ENCODE results near the gene ERFL. TPM values are rescaled to one million over a fixed set of nuclear protein-coding genes. Genes with fewer than 3 reads are reported as not detected.
A peak's percentile ranks its signal among the peaks of the same experiment; 100 is the strongest.

Gene ERFL
- polyA plus RNA-seq, 1 of the 3 experiments (the other 2 are of a cell fraction): 0.07 TPM

DNA sequence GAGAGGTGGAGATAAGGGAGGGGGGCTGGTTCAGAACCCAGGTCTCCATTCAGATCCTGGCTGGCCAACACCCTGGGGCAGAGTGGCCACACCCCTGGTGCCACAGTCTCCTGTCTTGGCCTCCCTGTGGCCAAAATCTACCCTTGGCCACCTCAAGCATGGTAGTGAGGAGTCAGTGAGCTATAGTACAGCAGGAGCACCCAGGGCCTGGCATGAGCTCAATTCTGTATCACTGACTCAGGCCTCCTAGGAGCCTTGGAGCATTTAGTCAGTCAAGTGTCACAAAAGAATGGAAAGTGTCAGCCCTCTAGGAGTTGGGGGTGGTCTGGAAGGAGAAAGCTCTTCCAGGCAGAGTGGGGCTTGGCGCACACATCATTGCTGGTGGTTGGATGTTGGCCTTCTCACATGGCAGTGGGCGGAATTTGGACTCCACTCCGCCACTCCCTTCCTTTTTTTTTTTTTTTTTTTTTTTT lies 57.8 kb downstream of the ERFL start:
- no peak overlapping the region for H3K9ac ChIP-seq
- CTCF ChIA-PET: interaction anchor here (0.8 to 1.5 kb wide), 3 partner anchors 11 to 66 kb away, joined by 3 to 4 read pairs (median 3); partner anchors contain the start of gene RPS19
- POLR2A ChIA-PET: interaction anchor here (0.6 to 2.3 kb wide), 2 partner anchors 10 to 1556 kb away, joined by 4 to 8 read pairs; partner anchors contain the start of gene RPS19
- peaks cover 46 to 54% of the 10 kb centered on the region in 2 experiments for H3K36me3 ChIP-seq (replicated peaks in 1 of 2; ENCODE audit: control insufficient read depth in 1 of 2, insufficient read depth in 2 of 2, low read length in 1 of 2)
- no peak overlapping the region for H2AFZ ChIP-seq (ENCODE audit: low read depth)
- H3K9me2 ChIP-seq: no peaks in the 10 kb centered on the region
- H3K4me2 ChIP-seq: no peak overlapping the region
- no peaks in the 10 kb centered on the region for H3K9me3 ChIP-seq
- no peak overlapping the region for H3K4me3 ChIP-seq (ENCODE audit: low read depth in 2 of 2, low read length in 1 of 2)
- DNase-seq: peak; percentile 22
- peaks cover 1 to 2% of the 10 kb centered on the region in 2 experiments; a peak in 2 of 4 replicates for H3K4me1 ChIP-seq (ENCODE audit: control insufficient read depth in 1 of 2, insufficient read depth in 2 of 2, low read depth in 1 of 2, low read length in 1 of 2)
- no peak overlapping the region for H3K27ac ChIP-seq (ENCODE audit: low read depth in 2 of 2, low read length in 1 of 2)
- peaks cover 89% of the 10 kb centered on the region for H3F3A ChIP-seq (replicated peaks; ENCODE audit: insufficient read depth)
- no peaks in the 10 kb centered on the region for H3K27me3 ChIP-seq (ENCODE audit: insufficient read depth)
- WGBS (ENCODE audit: low lambda C conversion rate): 73% methylated on average over 3 of the region's 3 CpGs
- H4K20me1 ChIP-seq (ENCODE audit: insufficient read depth): peaks cover 80% of the 10 kb centered on the region
- TF ChIP-seq EZH2phosphoT487 (IDR thresholded peaks at IDR 0.05; ENCODE audit: borderline replicate concordance, low read depth): no peak
- no peak for TF ChIP-seq TCF12 (IDR thresholded peaks at IDR 0.05)
- no peak for TF ChIP-seq FOXM1 (IDR thresholded peaks at IDR 0.05; ENCODE audit: low read depth)
- no peak for TF ChIP-seq ELF1 (IDR thresholded peaks at IDR 0.05)
- peaks cover 31% of the 10 kb centered on the region for H3K79me2 ChIP-seq (ENCODE audit: insufficient read depth)

DNA sequence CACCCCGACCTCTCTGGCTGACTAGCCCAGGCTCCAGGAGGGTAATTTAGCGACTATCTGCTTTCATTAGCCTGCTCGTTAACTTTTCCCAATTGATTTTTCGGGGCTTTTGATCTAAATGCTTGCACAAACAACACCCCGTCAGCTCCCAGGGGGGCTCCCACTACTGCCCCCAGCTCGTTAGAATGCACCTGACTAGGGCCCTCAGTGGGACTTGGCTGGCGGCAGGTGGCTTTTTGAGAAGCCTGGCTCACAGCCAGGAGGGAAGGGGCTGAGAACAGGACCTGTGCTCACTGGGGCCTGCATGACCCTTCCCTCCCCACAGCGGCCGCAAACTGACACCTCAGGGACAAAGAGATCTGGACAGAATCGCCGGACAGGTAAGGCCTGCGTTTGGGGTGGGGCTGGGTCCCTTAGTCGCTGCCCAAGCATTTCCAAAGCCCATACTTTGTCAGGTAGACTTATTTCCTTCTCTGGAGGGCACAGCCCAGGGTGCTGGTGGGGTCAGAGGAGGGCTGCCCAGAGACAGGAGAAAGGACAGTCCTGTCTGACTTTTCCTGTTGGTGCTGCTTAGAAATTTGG lies 58.8 kb downstream of the ERFL start:
- TF ChIP-seq FOXJ3 (CRISPR knock-in tag; IDR thresholded peaks at IDR 0.05): no peak
- no peak for TF ChIP-seq JUND (IDR thresholded peaks at IDR 0.05)
- no peak for TF ChIP-seq TEAD4 (IDR thresholded peaks at IDR 0.05; ENCODE audit: borderline replicate concordance, insufficient read depth)
- no peak for TF ChIP-seq GATA2 (CRISPR knock-in tag; IDR thresholded peaks at IDR 0.05)
- TF ChIP-seq RAD21 (IDR thresholded peaks at IDR 0.05; ENCODE audit: low read length): no peak
- TF ChIP-seq FOXM1 (IDR thresholded peaks at IDR 0.05; ENCODE audit: low read depth): no peak
- no peak for TF ChIP-seq NRF1 (IDR thresholded peaks at IDR 0.05; ENCODE audit: low read depth, low read length)
- no peak for TF ChIP-seq POLR2AphosphoS5 (IDR thresholded peaks at IDR 0.05; ENCODE audit: low read depth, low read length)
- TF ChIP-seq TCF12 (IDR thresholded peaks at IDR 0.05): no peak
- TF ChIP-seq EP300 (IDR thresholded peaks at IDR 0.05; ENCODE audit: borderline replicate concordance in 1 of 2, low read depth in 1 of 2, low read length in 1 of 2): no peak
- TF ChIP-seq SIN3A (IDR thresholded peaks at IDR 0.05; ENCODE audit: borderline replicate concordance, low read depth, low read length): no peak
- Histone ChIP-seq H3K4me3 (ENCODE audit: low read depth in 2 of 2, low read length in 1 of 2) (no peak overlapping the region), H3K4me1 (ENCODE audit: control insufficient read depth in 1 of 2, insufficient read depth in 2 of 2, low read depth in 1 of 2, low read length in 1 of 2) (peaks cover 4 to 8% of the 10 kb centered on the region in 2 experiments; a peak in 2 of 4 replicates), H3K9me2 (no peaks in the 10 kb centered on the region), H3F3A (replicated peaks; ENCODE audit: insufficient read depth) (peaks cover 91% of the 10 kb centered on the region), H3K27ac (ENCODE audit: low read depth in 2 of 2, low read length in 1 of 2) (no peak overlapping the region), H3K36me3 (replicated peaks in 1 of 2; ENCODE audit: control insufficient read depth in 1 of 2, insufficient read depth in 2 of 2, low read length in 1 of 2) (peaks cover 55 to 64% of the 10 kb centered on the region in 2 experiments), H4K20me1 (ENCODE audit: insufficient read depth) (peaks cover 89% of the 10 kb centered on the region), H3K79me2 (ENCODE audit: insufficient read depth) (peaks cover 40% of the 10 kb centered on the region), H2AFZ (ENCODE audit: low read depth) (no peak overlapping the region), H3K9ac (no peak overlapping the region), H3K9me3 (no peaks in the 10 kb centered on the region), H3K27me3 (ENCODE audit: insufficient read depth) (no peaks in the 10 kb centered on the region), H3K4me2 (no peak overlapping the region)
- ChIA-PET POLR2A (interaction anchor here (2.3 kb wide), 1 partner anchor 9 kb away, joined by 8 read pairs; the partner anchor contains the start of gene RPS19), CTCF (interaction anchor here (1.0 to 1.4 kb wide), 3 partner anchors 34 to 88 kb away, joined by 3 to 8 read pairs (median 6); no protein-coding TSS in a partner anchor)
- 92% methylated on average over 13 of the region's 13 CpGs for WGBS (ENCODE audit: low lambda C conversion rate)
- no peak for DNase-seq
